DND-41 (cell line): ENCODE data around the gene SQSTM1.

Experiments
- EZH2 ChIP-seq: IDR thresholded peaks from 3 replicates; pipeline ENCODE4 v1.6.1; 2012; ENCODE audit warnings: borderline replicate concordance, low read depth, mild to moderate bottlenecking, moderate library complexity, low read length, inconsistent platforms; ENCODE audit not compliant: severe bottlenecking
- TF ChIP-seq, protein P1 (sequence below): IDR thresholded peaks from 2 replicates; pipeline ENCODE4 v1.5.1; 2012; ENCODE audit warnings: borderline replicate concordance, low read length, moderate library complexity, mild to moderate bottlenecking; ENCODE audit not compliant: poor library complexity, severe bottlenecking; ENCODE audit errors: extremely low read depth

DNA sequence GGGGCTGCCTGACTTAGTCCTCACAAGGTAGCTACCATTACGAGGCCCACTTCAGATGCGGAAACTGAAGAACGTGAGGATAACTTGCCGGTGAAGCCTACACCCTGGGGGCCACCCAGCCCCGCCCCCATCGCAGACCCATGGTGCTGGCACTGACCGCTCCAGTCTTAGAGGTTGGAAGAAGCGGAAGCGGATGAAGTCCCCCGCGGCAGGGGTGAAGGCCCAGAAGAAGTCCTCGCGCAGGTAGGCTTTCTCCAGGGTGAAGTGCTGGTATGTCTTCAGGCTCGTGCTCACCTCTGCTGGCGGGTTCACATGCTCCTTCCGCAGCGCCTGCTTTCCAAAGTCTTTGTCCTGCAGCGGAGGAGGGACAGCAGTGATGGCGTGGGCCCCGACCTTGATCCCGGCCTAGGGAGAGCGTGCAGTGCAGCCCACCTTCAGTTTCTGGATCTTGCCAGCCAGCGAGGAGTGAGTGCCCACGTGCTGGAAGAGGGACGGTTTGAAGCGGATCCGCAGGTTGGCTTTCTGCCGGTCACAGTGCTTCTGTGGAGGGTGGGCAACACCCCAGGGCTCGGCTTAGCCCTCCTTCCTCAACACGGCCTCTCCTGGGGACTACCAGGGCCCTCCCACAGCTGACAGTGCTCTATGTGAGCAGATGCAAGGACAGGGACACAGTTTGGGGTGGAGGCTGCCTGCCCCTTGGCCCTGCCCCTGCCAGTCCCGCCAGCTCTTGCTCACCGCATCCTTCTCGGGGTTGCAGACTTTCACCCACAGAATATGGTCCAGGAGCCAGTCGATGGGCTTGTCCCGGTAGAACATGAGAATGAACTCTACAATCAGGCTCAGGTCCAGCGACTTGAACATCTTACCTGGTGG, 21.7 kb upstream of the SQSTM1 start:
- TF ChIP-seq, protein P1, sequence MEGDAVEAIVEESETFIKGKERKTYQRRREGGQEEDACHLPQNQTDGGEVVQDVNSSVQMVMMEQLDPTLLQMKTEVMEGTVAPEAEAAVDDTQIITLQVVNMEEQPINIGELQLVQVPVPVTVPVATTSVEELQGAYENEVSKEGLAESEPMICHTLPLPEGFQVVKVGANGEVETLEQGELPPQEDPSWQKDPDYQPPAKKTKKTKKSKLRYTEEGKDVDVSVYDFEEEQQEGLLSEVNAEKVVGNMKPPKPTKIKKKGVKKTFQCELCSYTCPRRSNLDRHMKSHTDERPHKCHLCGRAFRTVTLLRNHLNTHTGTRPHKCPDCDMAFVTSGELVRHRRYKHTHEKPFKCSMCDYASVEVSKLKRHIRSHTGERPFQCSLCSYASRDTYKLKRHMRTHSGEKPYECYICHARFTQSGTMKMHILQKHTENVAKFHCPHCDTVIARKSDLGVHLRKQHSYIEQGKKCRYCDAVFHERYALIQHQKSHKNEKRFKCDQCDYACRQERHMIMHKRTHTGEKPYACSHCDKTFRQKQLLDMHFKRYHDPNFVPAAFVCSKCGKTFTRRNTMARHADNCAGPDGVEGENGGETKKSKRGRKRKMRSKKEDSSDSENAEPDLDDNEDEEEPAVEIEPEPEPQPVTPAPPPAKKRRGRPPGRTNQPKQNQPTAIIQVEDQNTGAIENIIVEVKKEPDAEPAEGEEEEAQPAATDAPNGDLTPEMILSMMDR = no peak
- TF ChIP-seq EZH2 = no peak
